ENCODE results near the gene TRIM28.

GRCh38 chr19:58568453-58569130 lies 24.7 kb downstream of the TRIM28 start:
- TF ChIP-seq, protein P1, sequence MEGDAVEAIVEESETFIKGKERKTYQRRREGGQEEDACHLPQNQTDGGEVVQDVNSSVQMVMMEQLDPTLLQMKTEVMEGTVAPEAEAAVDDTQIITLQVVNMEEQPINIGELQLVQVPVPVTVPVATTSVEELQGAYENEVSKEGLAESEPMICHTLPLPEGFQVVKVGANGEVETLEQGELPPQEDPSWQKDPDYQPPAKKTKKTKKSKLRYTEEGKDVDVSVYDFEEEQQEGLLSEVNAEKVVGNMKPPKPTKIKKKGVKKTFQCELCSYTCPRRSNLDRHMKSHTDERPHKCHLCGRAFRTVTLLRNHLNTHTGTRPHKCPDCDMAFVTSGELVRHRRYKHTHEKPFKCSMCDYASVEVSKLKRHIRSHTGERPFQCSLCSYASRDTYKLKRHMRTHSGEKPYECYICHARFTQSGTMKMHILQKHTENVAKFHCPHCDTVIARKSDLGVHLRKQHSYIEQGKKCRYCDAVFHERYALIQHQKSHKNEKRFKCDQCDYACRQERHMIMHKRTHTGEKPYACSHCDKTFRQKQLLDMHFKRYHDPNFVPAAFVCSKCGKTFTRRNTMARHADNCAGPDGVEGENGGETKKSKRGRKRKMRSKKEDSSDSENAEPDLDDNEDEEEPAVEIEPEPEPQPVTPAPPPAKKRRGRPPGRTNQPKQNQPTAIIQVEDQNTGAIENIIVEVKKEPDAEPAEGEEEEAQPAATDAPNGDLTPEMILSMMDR (IDR thresholded peaks at IDR 0.05; ENCODE audit: poor library complexity) = no peak
- no peak for TF ChIP-seq EZH2phosphoT487 (IDR thresholded peaks at IDR 0.05; ENCODE audit: low read depth, severe bottlenecking, unreplicated experiment)
- TF ChIP-seq EZH2 (IDR thresholded peaks at IDR 0.05; ENCODE audit: borderline replicate concordance) = no peak

Data from hepatocyte (in vitro differentiated cells).